H1 (cell line): ENCODE measurements around the gene SENP2. TPM values are rescaled to one million over a fixed set of nuclear protein-coding genes. Genes with fewer than 3 reads are reported as not detected.

ENCODE experiments used
- CTCF ChIA-PET: fragments of 300-600 bp; sonication (Branson Sonifier 250); formaldehyde crosslinking; loops from one replicate; lab custom pipeline; 2021; ENCODE audit not compliant: partially characterized antibody; lab: Charles Lee
- POLR2A ChIA-PET: fragments of 300-600 bp; sonication (Branson Sonifier 250); formaldehyde crosslinking; loops from one replicate; lab custom pipeline; 2021; ENCODE audit warnings: inconsistent platforms; ENCODE audit not compliant: partially characterized antibody; lab: Charles Lee
- DNase-seq, 2 experiments: peaks; one replicate each; pipeline versions ENCODE4 v3.0.0 to v3.0.0-alpha.2; 2010 to 2022; ENCODE audit warnings: low spot score in 2 of 2, low read depth in 1 of 2, mixed read lengths in 1 of 2
- FAIRE-seq: peaks from 2 replicates; lab custom pipeline; 2011; peaks lifted over from hg19 to GRCh38; lab: Jason Lieb, UNC
- H2AFZ ChIP-seq: 2 replicates; pipeline ENCODE4 v1.8.1; 2012; ENCODE audit warnings: low read length, inconsistent platforms
- H2AK5ac ChIP-seq: 2 replicates; pipeline ENCODE4 v1.6.1; 2013; ENCODE audit warnings: low read depth, low read length
- H2BK120ac ChIP-seq: replicated peaks from 2 replicates; pipeline ENCODE3; 2013; ENCODE audit warnings: low read depth, low read length, inconsistent platforms
- H2BK12ac ChIP-seq: 2 replicates; pipeline ENCODE4 v1.6.1; 2013; ENCODE audit warnings: low read depth, low read length
- H2BK15ac ChIP-seq: 2 replicates; pipeline ENCODE4 v1.6.1; 2013; ENCODE audit warnings: low read length
- H2BK20ac ChIP-seq: 2 replicates; pipeline ENCODE4 v1.6.1; 2013; ENCODE audit warnings: low read length
- H2BK5ac ChIP-seq: 2 replicates; pipeline ENCODE4 v1.6.1; 2013; ENCODE audit warnings: low read depth, low read length
- H3K14ac ChIP-seq: 2 replicates; pipeline ENCODE4 v1.6.1; 2013; ENCODE audit warnings: inconsistent platforms; ENCODE audit not compliant: insufficient read length
- H3K18ac ChIP-seq: 2 replicates; pipeline ENCODE4 v1.6.1; 2013; ENCODE audit warnings: low read length; ENCODE audit errors: extremely low read depth
- H3K23ac ChIP-seq: 2 replicates; pipeline ENCODE4 v1.6.1; 2013; ENCODE audit warnings: inconsistent platforms; ENCODE audit not compliant: insufficient read length
- H3K23me2 ChIP-seq: 2 replicates; pipeline ENCODE4 v1.6.1; 2013; ENCODE audit warnings: low read depth, low read length
- H3K27ac ChIP-seq: 2 replicates; pipeline ENCODE4 v1.6.1; 2011; ENCODE audit warnings: low read depth, low read length, inconsistent platforms
- H3K27me3 ChIP-seq, 4 experiments: replicated peaks in 1 of 4; 1 replicate in 1 of 4; 2 replicates in 3 of 4; pipeline versions ENCODE4 v1.6.1 to v1.8.1; 2011 to 2013; ENCODE audit warnings: low read length in 3 of 4, mild to moderate bottlenecking in 3 of 4, inconsistent platforms in 2 of 4, mixed read lengths in 2 of 4, moderate library complexity in 1 of 4; ENCODE audit not compliant: control insufficient read depth in 3 of 4, insufficient read depth in 3 of 4; ENCODE audit errors: extremely low read depth in 1 of 4
- H3K36me3 ChIP-seq, 4 experiments: 2 replicates each; pipeline versions ENCODE4 v1.6.1 to v1.8.1; 2011 to 2013; ENCODE audit warnings: mild to moderate bottlenecking in 4 of 4, low read length in 3 of 4, moderate library complexity in 2 of 4, control low read depth in 1 of 4, inconsistent platforms in 1 of 4; ENCODE audit not compliant: insufficient read depth in 4 of 4, control insufficient read depth in 2 of 4
- H3K4ac ChIP-seq: replicated peaks from 2 replicates; pipeline ENCODE3; 2013; ENCODE audit warnings: low read length, low read depth, mixed read lengths, inconsistent platforms; ENCODE audit not compliant: insufficient read length
- H3K4me1 ChIP-seq, 4 experiments: replicated peaks in 1 of 4; 1 replicate in 1 of 4; 2 replicates in 3 of 4; pipeline versions ENCODE4 v1.6.1 to v1.8.1; 2011 to 2013; ENCODE audit warnings: low read length in 3 of 4, inconsistent platforms in 2 of 4, mixed read lengths in 1 of 4; ENCODE audit not compliant: insufficient read depth in 4 of 4, control insufficient read depth in 3 of 4
- H3K4me2 ChIP-seq, 2 experiments: 2 replicates each; pipeline versions ENCODE4 v1.6.1 to v1.8.1; 2011 to 2013; ENCODE audit warnings: low read depth in 2 of 2, low read length in 2 of 2, control low read depth in 1 of 2, inconsistent platforms in 1 of 2, mild to moderate bottlenecking in 1 of 2; ENCODE audit not compliant: insufficient read depth in 1 of 2
- H3K4me3 ChIP-seq, 4 experiments: fragments of 200-600, 300-600 bp in 1 of 4; sonication (generic), shearing (Covaris generic), sonication (Bioruptor Twin) in 1 of 4; 2 replicates each; pipeline versions ENCODE4 v1.5.1 to v1.8.1; 2011 to 2016; ENCODE audit warnings: low read length in 4 of 4, low read depth in 3 of 4, control low read depth in 2 of 4, inconsistent platforms in 2 of 4, mild to moderate bottlenecking in 2 of 4, mixed read lengths in 1 of 4, moderate library complexity in 1 of 4; ENCODE audit not compliant: insufficient read depth in 2 of 4; ENCODE audit errors: extremely low read depth in 1 of 4
- H3K56ac ChIP-seq: replicated peaks from 2 replicates; pipeline ENCODE3; 2013; ENCODE audit warnings: low read depth, mild to moderate bottlenecking, mixed read lengths, low read length, inconsistent platforms; ENCODE audit not compliant: insufficient read length
- H3K79me1 ChIP-seq: 2 replicates; pipeline ENCODE4 v1.6.1; 2013; ENCODE audit warnings: low read depth, low read length, control low read depth
- H3K79me2 ChIP-seq, 2 experiments: 2 replicates each; pipeline versions ENCODE4 v1.6.1 to v1.8.1; 2012 to 2013; ENCODE audit warnings: low read length in 2 of 2, mild to moderate bottlenecking in 2 of 2, inconsistent platforms in 1 of 2; ENCODE audit not compliant: insufficient read depth in 2 of 2, control insufficient read depth in 1 of 2
- H3K9ac ChIP-seq, 4 experiments: replicated peaks in 1 of 4; 1 replicate in 1 of 4; 2 replicates in 3 of 4; pipeline versions ENCODE4 v1.6.1 to v1.8.1; 2011 to 2013; ENCODE audit warnings: low read depth in 3 of 4, low read length in 3 of 4, control low read depth in 2 of 4, mild to moderate bottlenecking in 2 of 4, moderate library complexity in 2 of 4, inconsistent platforms in 1 of 4; ENCODE audit errors: extremely low read depth in 1 of 4
- H3K9me3 ChIP-seq, 2 experiments: 2 replicates each; pipeline versions ENCODE4 v1.6.1 to v1.8.1; 2012 to 2013; ENCODE audit warnings: mild to moderate bottlenecking in 2 of 2, moderate library complexity in 2 of 2, control low read depth in 1 of 2, inconsistent platforms in 1 of 2, low read depth in 1 of 2, low read length in 1 of 2, mixed read lengths in 1 of 2; ENCODE audit not compliant: insufficient read depth in 2 of 2
- H4K20me1 ChIP-seq, 2 experiments: replicated peaks in 1 of 2; 2 replicates each; pipeline versions ENCODE3 to v1.8.1; 2011 to 2013; ENCODE audit warnings: inconsistent platforms in 2 of 2, low read length in 2 of 2, mild to moderate bottlenecking in 1 of 2; ENCODE audit not compliant: insufficient read depth in 2 of 2, control insufficient read depth in 1 of 2
- H4K5ac ChIP-seq: 2 replicates; pipeline ENCODE4 v1.6.1; 2013; ENCODE audit warnings: low read length, low read depth, mixed read lengths, inconsistent platforms; ENCODE audit not compliant: insufficient read length
- H4K8ac ChIP-seq: 2 replicates; pipeline ENCODE4 v1.8.0; 2013; ENCODE audit warnings: mild to moderate bottlenecking, moderate library complexity, low read length, inconsistent platforms; ENCODE audit not compliant: insufficient read depth; ENCODE audit errors: extremely low read depth
- H4K91ac ChIP-seq: replicated peaks from 2 replicates; pipeline ENCODE3; 2013; ENCODE audit warnings: low read length, mixed read lengths, inconsistent platforms; ENCODE audit not compliant: insufficient read length
- ASH2L ChIP-seq: fragments of 200-600, 300-600 bp; sonication (generic); IDR thresholded peaks from one replicate; pipeline ENCODE4 v1.7.1; 2017; ENCODE audit warnings: low read length
- GTF2F1 ChIP-seq: IDR thresholded peaks from 2 replicates; pipeline ENCODE4 v1.6.1; 2012; ENCODE audit warnings: low read depth, low read length, improper control_type of control experiment, borderline replicate concordance
- KDM1A ChIP-seq: fragments of 200-600, 300-600 bp; sonication (generic); IDR thresholded peaks from 2 replicates; pipeline ENCODE4 v1.7.1; 2016; ENCODE audit warnings: mild to moderate bottlenecking, low read length, borderline replicate concordance
- RFX5 ChIP-seq: IDR thresholded peaks from 2 replicates; pipeline ENCODE4 v1.6.1; 2011; ENCODE audit warnings: low read depth, low read length, improper control_type of control experiment, borderline replicate concordance
- RXRA ChIP-seq: IDR thresholded peaks from 2 replicates; pipeline ENCODE4 v1.6.1; 2011; ENCODE audit warnings: low read depth, mild to moderate bottlenecking, low read length, moderate library complexity; ENCODE audit not compliant: insufficient read depth
- SIN3A ChIP-seq, 2 experiments: IDR thresholded peaks in 1 of 2; conservative IDR thresholded peaks in 1 of 2; 2 replicates each; pipeline ENCODE4 v1.6.1; 2011 to 2012; ENCODE audit warnings: low read length in 2 of 2, improper control_type of control experiment in 1 of 2, low read depth in 1 of 2, mild to moderate bottlenecking in 1 of 2
- WGBS, 2 experiments: shearing (Covaris generic) in 1 of 2; methylation state at CpG; one replicate each; pipeline versions ENCODE4 v1.1.6 to v1.1.7; 2013 to 2015; ENCODE audit warnings: low lambda C conversion rate in 2 of 2, mixed read lengths in 2 of 2, inconsistent platforms in 1 of 2, low coverage in 1 of 2, missing lambda C conversion rate in 1 of 2; ENCODE audit not compliant: insufficient replicate concordance in 2 of 2, insufficient coverage in 1 of 2, insufficient read length in 1 of 2; ENCODE audit errors: extremely low coverage in 1 of 2, missing lambda C conversion rate in 1 of 2; 5-methylcytosine and 5-hydroxymethylcytosine counted together
- polyA plus RNA-seq, 7 experiments: library from polyadenylated mRNA; depleted of rRNA in 3 of 7; stranded (reverse) in 5 of 7; unstranded in 2 of 7; fragments of >200 nt in 5 of 7; fragments of 200-250 nt in 2 of 7; gene quantifications; 1 replicate in 5 of 7; 2 replicates in 1 of 7; 4 replicates in 1 of 7; pipeline versions ENCODE4 v1.2.1 to v1.2.3, GENCODE V29; 2011 to 2013; ENCODE audit warnings: missing spikeins in 2 of 7, mixed read lengths in 2 of 7
- total RNA-seq: library from RNA; stranded (reverse); fragmentation: NEBNext Ultra II Directional; extraction: Animal tissue kit (Norgen Biotek cat#: 25700); gene quantifications from 2 replicates; pipeline ENCODE4 v1.2.1, GENCODE V29; 2021
- TF ChIP-seq, protein P1 (sequence below): IDR thresholded peaks from 2 replicates; pipeline ENCODE4 v1.6.1; 2012; ENCODE audit warnings: inconsistent platforms
- TF ChIP-seq, protein P2 (sequence below), 3 experiments: IDR thresholded peaks; 1 replicate in 2 of 3; 2 replicates in 1 of 3; pipeline versions ENCODE4 v1.5.1 to v1.6.1; 2011; ENCODE audit warnings: low read length in 3 of 3, mild to moderate bottlenecking in 3 of 3, inconsistent platforms in 2 of 3, low read depth in 1 of 3, moderate library complexity in 1 of 3; ENCODE audit not compliant: insufficient read depth in 1 of 3; ENCODE audit errors: control extremely low read depth in 1 of 3

SENP2 gene
- total and polyA plus RNA-seq, 2 of the 8 experiments (the other 6 are each of a cell fraction or from before 2014, with no cell fraction given): 25.2 to 69.3 TPM

DNA sequence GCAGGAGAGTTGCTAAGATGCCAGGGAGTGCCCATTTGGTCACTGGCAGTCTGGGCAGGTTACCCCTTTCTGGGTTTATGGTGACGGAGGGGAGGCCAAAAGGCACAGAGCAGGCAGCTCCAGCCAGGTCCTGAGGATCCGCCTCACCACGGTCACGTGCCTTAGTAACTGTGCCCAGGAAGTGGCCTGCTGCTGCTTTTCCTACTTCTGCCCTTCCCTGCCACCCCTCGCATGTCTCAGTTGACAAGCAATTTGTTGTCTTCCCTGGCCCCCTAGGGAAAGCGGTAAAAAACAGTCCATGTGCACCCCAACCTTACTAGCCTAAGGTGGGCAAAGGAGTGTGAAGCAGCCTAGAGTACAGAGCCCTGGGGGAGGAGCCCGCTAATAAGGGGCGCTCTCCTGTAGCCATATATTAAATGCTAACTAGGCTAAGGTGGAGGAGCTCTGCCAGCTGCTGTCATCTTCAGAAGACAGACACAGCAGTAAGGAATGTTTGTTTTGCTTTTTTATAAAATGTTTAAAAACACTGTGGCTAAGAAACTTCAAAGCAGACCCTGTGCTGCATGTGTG is 24.6 kb upstream of the SENP2 start:
- no peak for DNase-seq
- POLR2A ChIA-PET: interaction anchor here (1.7 to 1.8 kb wide), 2 partner anchors 14 to 25 kb away, joined by 5 to 6 read pairs; partner anchors contain the start of gene SENP2
- H2BK12ac ChIP-seq: peak overlapping the region; percentile 88; the same call in 1 of the 2 replicates
- TF ChIP-seq, protein P1, sequence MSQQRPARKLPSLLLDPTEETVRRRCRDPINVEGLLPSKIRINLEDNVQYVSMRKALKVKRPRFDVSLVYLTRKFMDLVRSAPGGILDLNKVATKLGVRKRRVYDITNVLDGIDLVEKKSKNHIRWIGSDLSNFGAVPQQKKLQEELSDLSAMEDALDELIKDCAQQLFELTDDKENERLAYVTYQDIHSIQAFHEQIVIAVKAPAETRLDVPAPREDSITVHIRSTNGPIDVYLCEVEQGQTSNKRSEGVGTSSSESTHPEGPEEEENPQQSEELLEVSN: no peak
- no peak for TF ChIP-seq KDM1A
- no peak for TF ChIP-seq SIN3A (conservative IDR thresholded peaks at IDR 0.05 in 1 of 2, IDR thresholded peaks at IDR 0.05 in 1 of 2; ENCODE audit: low read depth in 1 of 2, low read length in 2 of 2)
- TF ChIP-seq, protein P2, sequence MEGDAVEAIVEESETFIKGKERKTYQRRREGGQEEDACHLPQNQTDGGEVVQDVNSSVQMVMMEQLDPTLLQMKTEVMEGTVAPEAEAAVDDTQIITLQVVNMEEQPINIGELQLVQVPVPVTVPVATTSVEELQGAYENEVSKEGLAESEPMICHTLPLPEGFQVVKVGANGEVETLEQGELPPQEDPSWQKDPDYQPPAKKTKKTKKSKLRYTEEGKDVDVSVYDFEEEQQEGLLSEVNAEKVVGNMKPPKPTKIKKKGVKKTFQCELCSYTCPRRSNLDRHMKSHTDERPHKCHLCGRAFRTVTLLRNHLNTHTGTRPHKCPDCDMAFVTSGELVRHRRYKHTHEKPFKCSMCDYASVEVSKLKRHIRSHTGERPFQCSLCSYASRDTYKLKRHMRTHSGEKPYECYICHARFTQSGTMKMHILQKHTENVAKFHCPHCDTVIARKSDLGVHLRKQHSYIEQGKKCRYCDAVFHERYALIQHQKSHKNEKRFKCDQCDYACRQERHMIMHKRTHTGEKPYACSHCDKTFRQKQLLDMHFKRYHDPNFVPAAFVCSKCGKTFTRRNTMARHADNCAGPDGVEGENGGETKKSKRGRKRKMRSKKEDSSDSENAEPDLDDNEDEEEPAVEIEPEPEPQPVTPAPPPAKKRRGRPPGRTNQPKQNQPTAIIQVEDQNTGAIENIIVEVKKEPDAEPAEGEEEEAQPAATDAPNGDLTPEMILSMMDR (IDR thresholded peaks at IDR 0.05; ENCODE audit: control extremely low read depth in 1 of 3, insufficient read depth in 1 of 3, low read depth in 1 of 3, low read length in 3 of 3): no peak
- no peak for TF ChIP-seq RXRA
- TF ChIP-seq GTF2F1: no peak
- no peak for TF ChIP-seq RFX5
- no peak for TF ChIP-seq ASH2L

More for the DNA sequence above, 24.6 kb upstream of the SENP2 start:
- Histone ChIP-seq H2AFZ (peak overlapping the region; percentile 26), H2AK5ac (no peak overlapping the region), H3K9ac (no peak overlapping the region), H4K5ac (peak overlapping the region; percentile 33), H3K14ac (no peak overlapping the region), H3K9me3 (no peaks in the 10 kb centered on the region), H3K4ac (no peak overlapping the region), H3K56ac (no peak overlapping the region), H2BK15ac (peak overlapping the region; percentile 89; the same call in 1 of the 2 replicates), H3K4me2 (0 out of 4 replicates have a peak overlapping the region, but pooled peaks of 1 of the 2 experiments have one; percentile 39), H3K23ac (no peak overlapping the region), H2BK20ac (peak overlapping the region; percentile 16; the same call in 1 of the 2 replicates), H3K79me1 (no peaks in the 10 kb centered on the region), H4K8ac (no peak overlapping the region), H2BK120ac (no peak overlapping the region), H3K23me2 (no peaks in the 10 kb centered on the region), H3K18ac (peak overlapping the region; percentile 90), H4K91ac (peak overlapping the region; percentile 16), H3K4me1 (peaks cover 6 to 16% (median 9%) of the 10 kb centered on the region in 4 experiments), H3K27ac (0 out of 2 replicates have a peak overlapping the region, but pooled peaks have one; percentile 4), H3K36me3 (no peaks in the 10 kb centered on the region), H3K27me3 (no peaks in the 10 kb centered on the region), H3K79me2 (no peaks in the 10 kb centered on the region), H3K4me3 (no peak overlapping the region), H4K20me1 (no peaks in the 10 kb centered on the region), H2BK5ac (peak overlapping the region; percentile 67; the same call in 1 of the 2 replicates)
- CTCF ChIA-PET: interaction anchor here (1.0 to 5.7 kb wide), 4 partner anchors 12 to 1756 kb away, joined by 3 to 69 read pairs (median 3); no protein-coding TSS in a partner anchor
- FAIRE-seq: no peak
- WGBS, 2 experiments: 85% methylated on average over 8 of the region's 8 CpGs; no CpG with 5 or more reads in 1 of the 2 experiments
